ENCODE measurements around the gene C1orf21.

The C1orf21 gene

GRCh38 chr1:184457500-184457899 lies 70.7 kb downstream of the C1orf21 start:
- no peak for DNase-seq

- DNase-seq, result no peak
These were observed 74.5 kb downstream of the C1orf21 start for GRCh38 chr1:184461321-184461720.

DNA sequence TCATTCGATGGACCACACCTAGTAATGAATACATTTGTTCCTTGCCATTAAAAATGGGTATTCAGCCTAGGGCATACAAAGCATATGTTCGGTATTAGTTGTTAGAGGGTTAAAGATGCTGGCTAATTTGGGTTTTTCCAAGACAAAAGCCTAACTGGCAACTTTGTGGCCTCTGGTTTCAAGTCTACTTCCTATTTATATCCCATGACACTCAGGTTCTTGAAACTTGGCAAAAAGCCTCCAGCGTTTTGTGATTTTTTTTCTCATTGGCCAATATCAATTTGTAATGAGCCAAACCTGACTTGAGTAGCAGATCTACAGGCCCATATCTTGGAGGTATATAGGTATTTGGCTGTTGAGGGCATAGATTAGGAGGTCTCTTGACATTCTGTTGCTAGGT lies 75.3 kb downstream of the C1orf21 start:
- no peak for DNase-seq

- DNase-seq, result no peak
These were observed 76.2 kb downstream of the C1orf21 start for GRCh38 chr1:184462990-184463389.

GRCh38 chr1:184463680-184464079 lies 76.9 kb downstream of the C1orf21 start:
- no peak for DNase-seq

GRCh38 chr1:184464757-184465156 lies 77.9 kb downstream of the C1orf21 start:
- no peak for DNase-seq

DNA sequence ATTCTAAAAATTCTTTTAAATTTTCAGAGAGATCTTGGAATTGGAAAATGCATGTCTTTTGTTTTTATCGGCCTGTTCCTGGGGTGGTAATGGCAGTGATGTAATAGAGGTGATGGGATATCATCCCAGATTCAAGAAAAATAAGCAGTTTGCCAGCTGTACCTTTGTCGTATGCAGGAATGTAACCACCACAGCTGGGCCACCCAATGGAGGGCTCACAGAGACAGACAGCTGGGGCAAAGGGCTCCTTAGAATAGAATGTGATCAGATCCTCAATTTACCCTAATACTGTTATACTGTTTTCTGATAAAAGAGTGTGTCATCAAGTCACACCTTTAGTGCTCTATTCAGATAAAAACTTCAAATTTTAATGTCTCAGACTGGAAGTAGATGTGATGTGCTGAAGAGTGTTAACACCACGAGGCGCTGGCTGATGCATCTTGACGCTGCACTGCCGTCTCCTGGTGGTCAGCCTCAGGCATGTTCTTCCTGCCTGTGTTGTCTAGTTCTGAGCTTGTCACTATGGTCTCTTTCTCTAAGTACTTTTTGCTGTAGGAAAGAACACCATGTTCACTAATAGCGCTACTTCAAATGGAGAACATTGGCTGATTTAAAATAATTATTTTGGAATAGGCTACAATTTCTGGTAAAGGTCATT lies 78.8 kb downstream of the C1orf21 start:
- DNase-seq, result no peak

GRCh38 chr1:184467295-184467694 lies 80.5 kb downstream of the C1orf21 start:
- no peak for DNase-seq

GRCh38 chr1:184469396-184469795 lies 82.6 kb downstream of the C1orf21 start:
- no peak for DNase-seq

- no peak for DNase-seq
These were observed 84.9 kb downstream of the C1orf21 start for GRCh38 chr1:184471686-184472085.

GRCh38 chr1:184472136-184472535 lies 85.3 kb downstream of the C1orf21 start:
- no peak for DNase-seq

GRCh38 chr1:184473176-184473966 lies 86.5 kb downstream of the C1orf21 start:
- no peak for DNase-seq

DNA sequence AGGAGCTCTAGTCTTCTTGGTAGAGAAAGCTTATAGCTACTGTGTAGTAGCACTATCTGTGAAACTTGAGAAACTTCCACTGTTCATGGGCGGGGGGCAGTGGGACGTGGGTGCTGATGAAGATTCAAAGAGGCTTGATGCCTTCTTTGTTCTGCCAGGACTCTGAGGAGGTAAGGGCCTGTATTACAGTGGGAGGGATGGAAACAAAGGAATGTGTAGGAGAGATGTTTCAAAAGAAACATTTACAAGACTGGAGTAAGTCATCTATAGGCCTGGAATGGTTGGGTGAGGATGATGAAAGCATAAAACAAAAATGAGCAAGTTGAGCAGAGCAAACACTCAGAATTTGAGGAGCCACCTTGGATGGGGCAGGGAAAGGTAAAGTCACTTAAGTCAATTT lies 89.4 kb downstream of the C1orf21 start:
- no peak for DNase-seq

DNA sequence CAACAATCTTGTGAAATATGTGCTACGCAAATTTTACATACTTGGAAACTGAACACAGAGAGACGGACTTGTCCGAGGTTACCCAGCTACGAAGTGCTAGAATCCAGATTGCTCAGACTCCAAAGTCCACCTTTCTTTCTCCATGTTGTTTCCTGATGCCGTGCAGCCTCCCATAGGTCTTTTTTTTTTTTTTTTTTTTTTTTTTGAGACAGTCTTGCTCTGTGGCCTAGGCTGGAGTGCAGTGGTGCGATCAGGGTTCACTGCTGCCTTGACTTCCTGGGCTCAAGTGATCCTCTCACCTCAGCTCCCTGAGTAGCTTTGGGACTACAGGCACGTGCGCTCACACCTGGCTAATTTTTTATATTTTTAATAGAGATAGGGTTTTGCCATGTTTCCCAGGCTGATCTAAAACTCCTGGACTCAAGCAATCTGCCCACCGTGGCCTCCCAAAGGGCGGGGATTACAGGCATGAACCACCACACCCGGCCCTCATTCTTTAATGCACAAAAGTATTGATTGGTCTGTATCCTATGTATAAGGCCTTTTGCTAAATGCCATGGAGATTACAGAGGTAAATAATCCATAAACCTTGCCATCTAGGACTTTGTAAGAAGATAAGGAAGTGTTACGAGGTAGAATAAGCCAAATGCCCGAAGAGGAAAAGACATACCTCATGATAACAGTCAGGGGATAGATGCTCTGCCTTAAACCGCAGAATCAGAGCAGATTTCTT lies 92.8 kb downstream of the C1orf21 start:
- no peak for DNase-seq

DNA sequence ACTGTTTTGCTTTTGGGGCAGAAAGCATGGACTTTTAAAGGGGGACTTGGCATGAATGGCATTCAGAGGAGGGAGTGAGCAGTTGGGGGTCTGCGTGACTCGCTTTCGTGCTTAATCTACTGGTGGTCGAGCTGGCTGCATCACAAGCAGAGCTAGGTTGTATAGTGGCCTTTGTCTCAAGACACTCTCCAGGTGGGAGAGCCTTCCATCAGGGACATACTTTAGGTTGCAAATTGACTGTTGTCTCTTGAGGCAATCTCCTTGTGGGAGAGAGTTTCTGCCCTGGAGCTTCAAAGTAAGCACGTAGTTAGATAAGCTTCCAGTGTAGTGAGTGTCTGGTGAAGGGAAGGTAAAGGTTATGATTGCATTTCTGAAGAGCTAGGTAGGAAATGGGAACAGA lies 93.9 kb downstream of the C1orf21 start:
- no peak for DNase-seq

DNA sequence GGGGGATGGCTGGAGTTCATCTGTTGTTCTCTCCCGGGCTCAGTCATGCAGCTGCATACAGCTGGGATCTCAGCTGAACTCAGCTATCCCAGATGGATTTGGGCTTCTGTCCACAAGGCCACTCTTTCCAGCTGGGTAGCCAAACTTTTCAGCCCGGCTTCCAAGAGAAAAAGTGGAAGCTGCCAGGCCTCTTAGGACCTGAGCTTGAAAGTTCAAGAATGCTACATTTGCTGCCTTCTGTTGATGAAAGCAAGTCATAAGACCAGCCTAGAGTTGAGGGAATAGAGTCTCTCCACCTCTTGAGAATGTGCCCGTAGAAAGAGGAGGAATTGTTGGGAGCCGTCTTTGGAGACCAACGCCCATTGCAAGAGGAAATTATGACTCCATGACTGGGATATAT lies 95.3 kb downstream of the C1orf21 start:
- DNase-seq, result no peak

DNA sequence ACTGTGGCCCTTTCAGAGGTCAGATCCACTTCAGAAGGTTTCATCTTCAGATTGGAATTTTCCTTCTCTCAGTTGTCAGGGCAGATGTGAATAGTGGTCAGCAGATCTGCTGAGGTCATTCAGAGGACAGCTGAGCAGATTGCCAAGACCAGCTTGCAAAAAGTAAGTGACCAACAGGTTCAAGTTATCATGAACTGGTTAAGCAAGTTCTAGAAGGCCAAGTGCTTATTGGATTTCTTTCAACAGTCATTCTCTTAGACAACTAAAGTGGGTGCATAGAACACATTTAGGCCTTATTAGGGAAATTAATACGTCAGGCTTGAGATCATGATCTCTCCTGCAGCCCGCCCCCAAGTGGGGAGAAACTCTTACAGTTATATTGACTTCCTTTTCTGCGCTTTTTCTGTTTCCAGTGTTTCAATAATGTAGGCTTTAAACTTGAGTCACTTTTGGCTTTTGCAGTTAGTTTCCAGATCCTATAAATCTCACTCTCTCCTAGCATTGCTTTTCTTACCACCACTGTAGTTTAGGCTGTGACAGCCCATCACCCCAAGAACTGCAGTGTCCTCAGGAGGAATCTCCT lies 96.4 kb downstream of the C1orf21 start:
- DNase-seq, result no peak

GRCh38 chr1:184485751-184486723 lies 99.2 kb downstream of the C1orf21 start:
- no peak for DNase-seq

GRCh38 chr1:184486761-184487445 lies 100.1 kb downstream of the C1orf21 start:
- no peak for DNase-seq

DNA sequence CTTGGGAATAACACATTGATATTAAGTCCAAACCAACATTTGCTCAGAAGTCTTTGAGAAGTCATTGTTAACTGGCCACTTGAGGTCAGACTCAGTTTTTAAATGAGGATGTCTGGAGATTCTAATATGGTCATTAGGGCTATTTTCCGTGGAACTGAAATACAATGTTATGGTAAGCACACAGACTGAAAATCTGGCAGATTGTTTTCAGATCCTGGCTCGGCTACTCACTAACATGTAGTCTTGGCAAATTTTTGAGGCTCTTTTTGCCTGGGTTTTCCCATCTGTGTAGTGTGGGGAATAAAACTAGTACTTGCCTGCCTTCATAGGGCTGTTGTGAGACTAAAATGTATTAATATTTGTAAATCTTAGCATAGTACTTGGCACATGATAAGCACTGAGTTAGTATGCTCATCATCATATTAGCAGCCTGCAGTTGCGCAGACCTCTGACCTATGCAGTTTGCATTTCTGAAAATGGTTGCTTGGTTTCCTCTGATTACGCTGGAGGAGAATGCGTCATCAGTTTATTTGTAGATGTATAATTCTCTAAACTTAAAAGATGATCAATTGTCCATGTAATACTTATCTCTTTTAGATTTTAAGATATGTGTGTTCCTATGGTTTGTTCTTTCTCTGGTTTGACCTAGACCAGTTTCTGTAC lies 100.8 kb downstream of the C1orf21 start:
- DNase-seq, result no peak

- no peak for DNase-seq
These were observed 103.1 kb downstream of the C1orf21 start for GRCh38 chr1:184489908-184490307.

Measured in activated CD4-positive, alpha-beta T cell treated with anti-CD3 and anti-CD28 coated beads, Interleukin-2, amount 50 U/mL, for 4 hours (primary cell).